Spleen (tissue), 11 donors: ENCODE results near the gene TCF7L2. TPM values are rescaled to one million over a fixed set of nuclear protein-coding genes. Genes with fewer than 3 reads are reported as not detected.

Source experiments
- DNase-seq: peaks from one replicate; pipeline ENCODE4 v3.0.0-alpha.2; 2020
- H3K27ac ChIP-seq, 8 donors: fragments of 200-600 bp; sonication (generic) in 7 of 8; 1 replicate in 4 of 8; 2 replicates in 4 of 8; pipeline versions ENCODE4 v1.5.0 to v1.8.0; 2016 to 2021; ENCODE audit warnings: inconsistent platforms in 4 of 8, mild to moderate bottlenecking in 4 of 8, moderate library complexity in 1 of 8
- H3K27me3 ChIP-seq, 7 donors: fragments of 200-600 bp; sonication (generic) in 6 of 7; replicated peaks in 1 of 7; 1 replicate in 4 of 7; 2 replicates in 3 of 7; pipeline versions ENCODE4 v1.5.0 to v1.8.0; 2016 to 2021; ENCODE audit warnings: inconsistent platforms in 3 of 7, mild to moderate bottlenecking in 1 of 7
- H3K36me3 ChIP-seq, 6 donors: fragments of 200-600 bp; sonication (generic) in 5 of 6; 1 replicate in 4 of 6; 2 replicates in 2 of 6; pipeline versions ENCODE4 v1.5.0 to v1.8.0; 2016 to 2021; ENCODE audit warnings: inconsistent platforms in 2 of 6
- H3K4me1 ChIP-seq, 6 donors: fragments of 200-600 bp; sonication (generic) in 5 of 6; 1 replicate in 3 of 6; 2 replicates in 3 of 6; pipeline versions ENCODE4 v1.5.0 to v1.8.0; 2016 to 2021; ENCODE audit warnings: inconsistent platforms in 3 of 6
- H3K4me3 ChIP-seq, 8 donors: fragments of 200-600 bp; sonication (generic) in 7 of 8; 1 replicate in 4 of 8; 2 replicates in 4 of 8; pipeline versions ENCODE4 v1.5.0 to v1.8.0; 2016 to 2021; ENCODE audit warnings: inconsistent platforms in 4 of 8, mild to moderate bottlenecking in 4 of 8, moderate library complexity in 2 of 8
- H3K9me3 ChIP-seq, 8 donors: fragments of 200-600 bp; sonication (generic) in 7 of 8; 1 replicate in 4 of 8; 2 replicates in 4 of 8; pipeline versions ENCODE4 v1.5.0 to v1.8.0; 2016 to 2021; ENCODE audit warnings: inconsistent platforms in 4 of 8
- CTCF ChIP-seq, 11 experiments: fragments of 200-600 bp in 7 of 11; fragments of 450-650 bp in 4 of 11; sonication (generic) in 4 of 11; IDR thresholded peaks in 8 of 11; conservative IDR thresholded peaks in 3 of 11; 1 replicate in 7 of 11; 2 replicates in 4 of 11; pipeline versions ENCODE4 v1.4.0 to v1.8.0; 2016 to 2021; ENCODE audit warnings: antibody characterized with exemption in 11 of 11, inconsistent platforms in 4 of 11, mild to moderate bottlenecking in 1 of 11
- POLR2A ChIP-seq, 3 donors: fragments of 450-650 bp; IDR thresholded peaks; one replicate each; pipeline ENCODE4 v1.5.1; 2017; ENCODE audit warnings: antibody characterized with exemption in 3 of 3, mild to moderate bottlenecking in 1 of 3
- POLR2AphosphoS5 ChIP-seq, 3 donors: sonication (generic); formaldehyde crosslinking; IDR thresholded peaks; one replicate each; pipeline ENCODE4 v1.5.1; 2017; ENCODE audit warnings: antibody characterized with exemption in 3 of 3
- WGBS, 5 donors: extraction: QIAGEN DNeasy Blood & Tissue Kit in 3 of 5; methylation state at CpG; one replicate each; pipeline versions ENCODE4 v1.1.5 to v1.1.7; 2013 to 2018; 5-methylcytosine and 5-hydroxymethylcytosine counted together
- intact Hi-C: fragments of 100-400 bp; cut with DNase I; formaldehyde crosslinking; loops from one replicate; pipeline ENCODE4 v1.15.0; 2023; ENCODE audit warnings: low total_unique reads
- polyA plus RNA-seq, 3 donors: library from polyadenylated mRNA; stranded (reverse); fragments of 200-250 nt; gene quantifications; one replicate each; pipeline ENCODE4 v1.2.1, GENCODE V29; 2013
- total RNA-seq, 7 donors: library from RNA; depleted of rRNA in 3 of 7; stranded (reverse); fragments of >200 nt in 3 of 7; fragmentation: NEBNext Ultra II Directional in 4 of 7; extraction: Animal tissue kit (Norgen Biotek cat#: 25700) in 4 of 7; gene quantifications; one replicate each; pipeline versions ENCODE4 v1.1.0 to v1.2.1, GENCODE V29; 2016 to 2021
- donor health status: healthy with polysubstance abuse.
- donor health status: DM: no; HTN: no; CAD: no; lungs with moderate emphysema.
- donor health status: DM: no; HTN: no; CAD: no.
- donor health status: Bipolar disorder and iron deficiency.
- donor health status: healthy.
- donor health status: DM: no; HTN: no; CAD: no.
- donor health status: DM: yes; HTN: yes; CAD: no.

The TCF7L2 gene
- total and polyA plus RNA-seq, 10 donors, result 4.6 to 85.6 (median 34.7) TPM

GRCh38 chr10:112927980-112928379, 22.1 kb upstream of the TCF7L2 start:
- Histone ChIP-seq H3K27ac (no peak overlapping the region), H3K4me1 (no peaks in the 10 kb centered on the region), H3K36me3 (no peaks in the 10 kb centered on the region), H3K9me3 (peaks cover 0 to 31% (median 26%) of the 10 kb centered on the region in 8 donors), H3K4me3 (no peak overlapping the region), H3K27me3 (no peaks in the 10 kb centered on the region)
- DNase-seq, result no peak
- WGBS, 5 donors, result 69 to 83% (median 70%) methylated on average over 2 of the region's 2 CpGs
- intact Hi-C loops, result no loop called here
- TF ChIP-seq CTCF (IDR thresholded peaks at IDR 0.05 in 8 of 11, conservative IDR thresholded peaks at IDR 0.05 in 3 of 11) (no peak), POLR2AphosphoS5 (IDR thresholded peaks at IDR 0.05) (no peak), POLR2A (IDR thresholded peaks at IDR 0.05) (no peak)

GRCh38 chr10:112932658-112933057, 17.4 kb upstream of the TCF7L2 start:
- peaks cover 0 to 34% (median 26%) of the 10 kb centered on the region in 8 donors for H3K9me3 ChIP-seq
- no peak for TF ChIP-seq CTCF (IDR thresholded peaks at IDR 0.05 in 8 of 11, conservative IDR thresholded peaks at IDR 0.05 in 3 of 11)
- no peak for TF ChIP-seq POLR2AphosphoS5 (IDR thresholded peaks at IDR 0.05)
- no peak for TF ChIP-seq POLR2A (IDR thresholded peaks at IDR 0.05)
- DNase-seq, result no peak
- intact Hi-C loops, result no loop called here
- no peak overlapping the region for H3K4me3 ChIP-seq
- WGBS, 5 donors, result 90 to 97% (median 95%) methylated on average over 4 of the region's 4 CpGs
- no peaks in the 10 kb centered on the region for H3K4me1 ChIP-seq
- H3K27me3 ChIP-seq, result no peaks in the 10 kb centered on the region
- no peak overlapping the region for H3K27ac ChIP-seq
- H3K36me3 ChIP-seq, result no peaks in the 10 kb centered on the region

- no peak for DNase-seq
- Histone ChIP-seq H3K4me3 (no peak overlapping the region), H3K4me1 (no peaks in the 10 kb centered on the region), H3K36me3 (no peaks in the 10 kb centered on the region), H3K27ac (no peak overlapping the region), H3K27me3 (no peaks in the 10 kb centered on the region), H3K9me3 (peaks cover 0 to 29% (median 20%) of the 10 kb centered on the region in 8 donors)
- no peak for TF ChIP-seq POLR2AphosphoS5 (IDR thresholded peaks at IDR 0.05)
- TF ChIP-seq POLR2A (IDR thresholded peaks at IDR 0.05), result no peak
- no peak for TF ChIP-seq CTCF (IDR thresholded peaks at IDR 0.05 in 8 of 11, conservative IDR thresholded peaks at IDR 0.05 in 3 of 11)
- WGBS, 5 donors, result 81 to 96% (median 89%) methylated on average over 2 of the region's 2 CpGs
- intact Hi-C loops, result no loop called here
Observed at GRCh38 chr10:112934193-112934592, 15.9 kb upstream of the TCF7L2 start.

GRCh38 chr10:112938808-112939482, 11.1 kb upstream of the TCF7L2 start:
- no peak overlapping the region for H3K27ac ChIP-seq
- DNase-seq, result no peak
- H3K36me3 ChIP-seq, result no peaks in the 10 kb centered on the region
- TF ChIP-seq CTCF (IDR thresholded peaks at IDR 0.05 in 8 of 11, conservative IDR thresholded peaks at IDR 0.05 in 3 of 11), result no peak
- no peak for TF ChIP-seq POLR2AphosphoS5 (IDR thresholded peaks at IDR 0.05)
- TF ChIP-seq POLR2A (IDR thresholded peaks at IDR 0.05), result no peak
- H3K4me3 ChIP-seq, result no peak overlapping the region
- no peaks in the 10 kb centered on the region for H3K27me3 ChIP-seq
- H3K4me1 ChIP-seq, result no peaks in the 10 kb centered on the region
- peaks cover 0 to 5% (median 0%) of the 10 kb centered on the region in 8 donors for H3K9me3 ChIP-seq
- 74 to 91% (median 77%) methylated on average over 6 of the region's 6 CpGs for WGBS, 5 donors
- intact Hi-C loops, result no loop called here
